H1 (cell line): ENCODE results near the gene CPE. TPM values are rescaled to one million over a fixed set of nuclear protein-coding genes. Genes with fewer than 3 reads are reported as not detected.

ENCODE experiments used
- BACH1 ChIP-seq: IDR thresholded peaks from 2 replicates; pipeline ENCODE4 v1.6.1; 2012; ENCODE audit warnings: low read length, improper control_type of control experiment
- CBX5 ChIP-seq: fragments of 300-800, 300-1000 bp; sonication (generic); IDR thresholded peaks from 2 replicates; pipeline ENCODE4 v1.7.1; 2016; ENCODE audit warnings: antibody characterized with exemption, low read length, low read depth
- CEBPB ChIP-seq: IDR thresholded peaks from 2 replicates; pipeline ENCODE4 v1.6.1; 2012; ENCODE audit warnings: low read depth, low read length
- CHD7 ChIP-seq: fragments of 300-600 bp; sonication (generic); IDR thresholded peaks from 2 replicates; pipeline ENCODE4 v1.7.1; 2012; ENCODE audit warnings: low read length, moderate library complexity, mild to moderate bottlenecking, inconsistent platforms; ENCODE audit not compliant: insufficient replicate concordance
- CTCF ChIP-seq, 3 experiments: IDR thresholded peaks; 1 replicate in 2 of 3; 2 replicates in 1 of 3; pipeline versions ENCODE4 v1.5.1 to v1.6.1; 2011; ENCODE audit warnings: low read length in 3 of 3, mild to moderate bottlenecking in 3 of 3, inconsistent platforms in 2 of 3, low read depth in 1 of 3, moderate library complexity in 1 of 3; ENCODE audit not compliant: insufficient read depth in 1 of 3; ENCODE audit errors: control extremely low read depth in 1 of 3
- SIX5 ChIP-seq: IDR thresholded peaks from 2 replicates; pipeline ENCODE4 v1.6.1; 2011; ENCODE audit warnings: mild to moderate bottlenecking, low read depth, low read length
- polyA plus RNA-seq, 7 experiments: library from polyadenylated mRNA; depleted of rRNA in 3 of 7; stranded (reverse) in 5 of 7; unstranded in 2 of 7; fragments of >200 nt in 5 of 7; fragments of 200-250 nt in 2 of 7; gene quantifications; 1 replicate in 5 of 7; 2 replicates in 1 of 7; 4 replicates in 1 of 7; pipeline versions ENCODE4 v1.2.1 to v1.2.3, GENCODE V29; 2011 to 2013; ENCODE audit warnings: missing spikeins in 2 of 7, mixed read lengths in 2 of 7
- total RNA-seq: library from RNA; stranded (reverse); fragmentation: NEBNext Ultra II Directional; extraction: Animal tissue kit (Norgen Biotek cat#: 25700); gene quantifications from 2 replicates; pipeline ENCODE4 v1.2.1, GENCODE V29; 2021

CPE gene
- total and polyA plus RNA-seq, 2 of the 8 experiments (the other 6 are each of a cell fraction or from before 2014, with no cell fraction given) = 9.4 to 10.2 TPM

GRCh38 chr4:165347647-165348569, 30.9 kb upstream of the CPE start (continued):
- no peak for TF ChIP-seq SIX5
- no peak for TF ChIP-seq BACH1
- TF ChIP-seq CHD7 = no peak
- no peak for TF ChIP-seq CTCF (IDR thresholded peaks at IDR 0.05; ENCODE audit: control extremely low read depth in 1 of 3, insufficient read depth in 1 of 3, low read depth in 1 of 3, low read length in 3 of 3)
- TF ChIP-seq CBX5 = no peak
- TF ChIP-seq CEBPB = no peak
